Endothelial cell of umbilical vein (primary cell): ENCODE data around the gene GGTA1. TPM values are rescaled to one million over a fixed set of nuclear protein-coding genes. Genes with fewer than 3 reads are reported as not detected.

Source experiments
- BruUV-seq: library from RNA; stranded (reverse); fragments of 400-500 nt; replicated peaks from 2 replicates; lab custom pipeline; 2021; lab: Mats Ljungman, UMichigan
- CTCF ChIA-PET: fragments of 300-600, 350-600 bp; sonication (Branson Sonifier 250); formaldehyde crosslinking; loops from one replicate; lab custom pipeline; 2021; ENCODE audit warnings: antibody characterized with exemption, inconsistent platforms; lab: Charles Lee
- POLR2A ChIA-PET: fragments of 300-600, 350-600 bp; sonication (Branson Sonifier 250); formaldehyde crosslinking; loops from one replicate; lab custom pipeline; 2021; ENCODE audit warnings: antibody characterized with exemption, inconsistent platforms; lab: Charles Lee
- DNase-seq: peaks from one replicate; pipeline ENCODE4 v3.0.0-alpha.2; 2011; ENCODE audit warnings: low read depth, low spot score
- FAIRE-seq: peaks from 2 replicates; lab custom pipeline; 2011; peaks lifted over from hg19 to GRCh38; lab: Jason Lieb, UNC
- H2AFZ ChIP-seq: 2 replicates; pipeline ENCODE4 v1.6.0; 2012; ENCODE audit warnings: low read depth, low read length, control low read depth, inconsistent platforms
- H3K27ac ChIP-seq: 2 replicates; pipeline ENCODE4 v1.5.1; 2011; ENCODE audit warnings: low read depth, mild to moderate bottlenecking, control low read depth, low read length, moderate library complexity; ENCODE audit not compliant: insufficient read depth
- H3K27me3 ChIP-seq, 2 experiments: 2 replicates each; pipeline versions ENCODE4 v1.6.0 to v1.6.1; 2011; ENCODE audit warnings: low read length in 2 of 2, mixed read lengths in 1 of 2; ENCODE audit not compliant: control insufficient read depth in 2 of 2, insufficient read depth in 2 of 2
- H3K36me3 ChIP-seq, 2 experiments: 2 replicates in 1 of 2; 3 replicates in 1 of 2; pipeline ENCODE4 v1.5.1; 2011; ENCODE audit warnings: low read length in 2 of 2, mild to moderate bottlenecking in 1 of 2, moderate library complexity in 1 of 2; ENCODE audit not compliant: control insufficient read depth in 2 of 2, insufficient read depth in 2 of 2; ENCODE audit errors: extremely low read depth in 1 of 2
- H3K4me1 ChIP-seq: 3 replicates; pipeline ENCODE4 v1.5.1; 2011; ENCODE audit warnings: mild to moderate bottlenecking, low read length; ENCODE audit not compliant: control insufficient read depth, insufficient read depth; ENCODE audit errors: extremely low read depth
- H3K4me2 ChIP-seq: 2 replicates; pipeline ENCODE4 v1.6.1; 2011; ENCODE audit warnings: low read length, control low read depth, mixed read lengths; ENCODE audit not compliant: insufficient read depth
- H3K4me3 ChIP-seq, 3 experiments: fragments of 200-600 bp in 1 of 3; sonication (generic), shearing (Covaris generic) in 1 of 3; replicated peaks in 1 of 3; 2 replicates each; pipeline ENCODE4 v1.5.1; 2011 to 2016; ENCODE audit warnings: control low read depth in 3 of 3, low read length in 3 of 3, mild to moderate bottlenecking in 2 of 3, inconsistent platforms in 1 of 3, low read depth in 1 of 3, moderate library complexity in 1 of 3; ENCODE audit not compliant: insufficient read depth in 1 of 3
- H3K79me2 ChIP-seq: 2 replicates; pipeline ENCODE4 v1.6.0; 2012; ENCODE audit warnings: low read length, inconsistent platforms; ENCODE audit not compliant: control insufficient read depth, insufficient read depth
- H3K9ac ChIP-seq: replicated peaks from 2 replicates; pipeline ENCODE3; 2011; ENCODE audit warnings: low read length, control low read depth; ENCODE audit not compliant: insufficient read depth; ENCODE audit errors: extremely low read depth
- H3K9me1 ChIP-seq: replicated peaks from 3 replicates; pipeline ENCODE4 v1.6.0; 2011; ENCODE audit warnings: mild to moderate bottlenecking, low read length; ENCODE audit not compliant: control insufficient read depth, insufficient read depth; ENCODE audit errors: extremely low read depth
- H3K9me3 ChIP-seq: replicated peaks from 2 replicates; pipeline ENCODE4 v1.5.1; 2012; ENCODE audit warnings: low read length, inconsistent platforms; ENCODE audit not compliant: control insufficient read depth, insufficient read depth
- H4K20me1 ChIP-seq: replicated peaks from 2 replicates; pipeline ENCODE3; 2011; ENCODE audit warnings: mild to moderate bottlenecking, low read length; ENCODE audit not compliant: control insufficient read depth, insufficient read depth; ENCODE audit errors: extremely low read depth
- CTCF ChIP-seq, 2 donors: IDR thresholded peaks; 1 replicate in 1 of 2; 2 replicates in 1 of 2; pipeline ENCODE4 v1.5.1; 2011; ENCODE audit warnings: low read length in 2 of 2, mild to moderate bottlenecking in 2 of 2, moderate library complexity in 2 of 2, control low read depth in 1 of 2, inconsistent platforms in 1 of 2, low read depth in 1 of 2; ENCODE audit not compliant: insufficient read depth in 1 of 2; ENCODE audit errors: extremely low read depth in 1 of 2
- EZH2 ChIP-seq: IDR thresholded peaks from 2 replicates; pipeline ENCODE4 v1.6.1; 2012; ENCODE audit warnings: borderline replicate concordance, low read depth, mild to moderate bottlenecking, moderate library complexity, low read length, inconsistent platforms; ENCODE audit not compliant: severe bottlenecking
- FOS ChIP-seq: IDR thresholded peaks from 2 replicates; pipeline ENCODE4 v1.6.1; 2011; ENCODE audit warnings: mild to moderate bottlenecking, low read length, moderate library complexity, borderline replicate concordance; ENCODE audit not compliant: insufficient read depth
- GATA2 ChIP-seq: IDR thresholded peaks from 2 replicates; pipeline ENCODE4 v1.7.0; 2011; ENCODE audit warnings: low read depth, mild to moderate bottlenecking, moderate library complexity, mixed read lengths, low read length; ENCODE audit not compliant: insufficient read length, insufficient read depth
- JUN ChIP-seq: IDR thresholded peaks from 2 replicates; pipeline ENCODE4 v1.6.1; 2011; ENCODE audit warnings: borderline replicate concordance, low read depth; ENCODE audit not compliant: insufficient read length, insufficient read depth
- MAX ChIP-seq: IDR thresholded peaks from 2 replicates; pipeline ENCODE4 v1.6.1; 2011; ENCODE audit not compliant: insufficient read depth, insufficient read length
- MYC ChIP-seq: IDR thresholded peaks from one replicate; pipeline ENCODE4 v1.6.1; 2011; ENCODE audit warnings: mild to moderate bottlenecking, low read depth, low read length
- POLR2A ChIP-seq: IDR thresholded peaks from 2 replicates; pipeline ENCODE4 v1.6.1; 2012; ENCODE audit warnings: low read depth, mild to moderate bottlenecking, control low read depth, low read length
- POLR2AphosphoS5 ChIP-seq: IDR thresholded peaks from 2 replicates; pipeline ENCODE4 v1.6.1; 2012; ENCODE audit warnings: low read depth, mild to moderate bottlenecking, control low read depth, low read length, moderate library complexity; ENCODE audit not compliant: insufficient read depth
- dilution Hi-C: fragments of 300-500 bp; cut with MboI; formaldehyde crosslinking; loops from one replicate; pipeline ENCODE4 v1.15.0; 2019; ENCODE audit warnings: low sequenced_read_pairs; ENCODE audit not compliant: extremely low pct_ligation_motif_present
- intact Hi-C: fragments of 100-400 bp; cut with micrococcal nuclease; formaldehyde crosslinking; loops from one replicate; pipeline ENCODE4 v1.10.0; 2022
- polyA plus RNA-seq, 4 experiments: library from polyadenylated mRNA; depleted of rRNA in 3 of 4; stranded (reverse) in 3 of 4; unstranded in 1 of 4; fragments of >200 nt; gene quantifications; 2 replicates each; pipeline versions ENCODE4 v1.2.1 to v1.2.3, GENCODE V29; 2011 to 2012; ENCODE audit warnings: missing spikeins in 1 of 4
- total RNA-seq: library from RNA; stranded (reverse); gene quantifications from 2 replicates; pipeline ENCODE4 v1.2.3, GENCODE V29; 2021

The GGTA1 gene
- total and polyA plus RNA-seq, 2 donors (not counting 3 experiments of a cell fraction or from before 2014, with no cell fraction given) = not detected

GRCh38 chr9:121491111-121491510 is 8.5 kb downstream of the GGTA1 start:
- Histone ChIP-seq H3K9me3 (no peaks in the 10 kb centered on the region), H3K27me3 (peaks cover 0 to 1% of the 10 kb centered on the region in 2 experiments), H3K79me2 (no peaks in the 10 kb centered on the region), H3K9ac (no peak overlapping the region), H3K4me1 (no peaks in the 10 kb centered on the region), H3K4me3 (no peak overlapping the region), H3K9me1 (no peaks in the 10 kb centered on the region), H3K4me2 (no peak overlapping the region), H3K36me3 (no peaks in the 10 kb centered on the region), H4K20me1 (no peaks in the 10 kb centered on the region), H2AFZ (no peak overlapping the region), H3K27ac (no peak overlapping the region)
- no peak for TF ChIP-seq CTCF (IDR thresholded peaks at IDR 0.05; ENCODE audit: extremely low read depth in 1 of 2, insufficient read depth in 1 of 2, low read depth in 1 of 2, low read length in 2 of 2)
- TF ChIP-seq MYC = no peak
- no peak for TF ChIP-seq POLR2AphosphoS5
- TF ChIP-seq POLR2A = no peak
- TF ChIP-seq FOS = no peak
- TF ChIP-seq GATA2 = no peak
- FAIRE-seq (no peak), DNase-seq (no peak)
- CTCF ChIA-PET = interaction anchor here (2.5 kb wide), 1 partner anchor 8 kb away, joined by 9 read pairs; the partner anchor contains the start of gene GGTA1
- BruUV-seq = no TSS peak
- dilution Hi-C loops (no loop called here), intact Hi-C loops (no loop called here)
- POLR2A ChIA-PET = no interaction called here

GRCh38 chr9:121489344-121489743 is 10.3 kb downstream of the GGTA1 start:
- H3K4me2 ChIP-seq = no peak overlapping the region
- no TSS peak for BruUV-seq
- TF ChIP-seq MYC = no peak
- no peak for TF ChIP-seq FOS
- no peak for TF ChIP-seq POLR2AphosphoS5
- TF ChIP-seq POLR2A = no peak
- TF ChIP-seq CTCF (IDR thresholded peaks at IDR 0.05; ENCODE audit: extremely low read depth in 1 of 2, insufficient read depth in 1 of 2, low read depth in 1 of 2, low read length in 2 of 2) = no peak
- TF ChIP-seq MAX = no peak
- TF ChIP-seq JUN = no peak
- TF ChIP-seq EZH2 = no peak
- no peak for TF ChIP-seq GATA2
- no peaks in the 10 kb centered on the region for H3K4me1 ChIP-seq
- H3K79me2 ChIP-seq = no peaks in the 10 kb centered on the region
- no peak overlapping the region for H3K4me3 ChIP-seq
- dilution Hi-C loops = no loop called here
- H3K9me3 ChIP-seq = no peaks in the 10 kb centered on the region
- no peaks in the 10 kb centered on the region for H3K9me1 ChIP-seq
- FAIRE-seq (no peak), DNase-seq (no peak)
- POLR2A ChIA-PET = no interaction called here
- H3K27me3 ChIP-seq = peaks cover 0 to 1% of the 10 kb centered on the region in 2 experiments
- no peak overlapping the region for H2AFZ ChIP-seq
- no peaks in the 10 kb centered on the region for H4K20me1 ChIP-seq
- H3K9ac ChIP-seq = no peak overlapping the region
- intact Hi-C loops = no loop called here
- H3K27ac ChIP-seq = no peak overlapping the region
- H3K36me3 ChIP-seq = no peaks in the 10 kb centered on the region
- CTCF ChIA-PET = interaction anchor here (1.3 to 2.5 kb wide), 2 partner anchors 9 to 10 kb away, joined by 9 read pairs; partner anchors contain the start of gene GGTA1
